Measurements from ENCODE around the gene PILRB.

DNA sequence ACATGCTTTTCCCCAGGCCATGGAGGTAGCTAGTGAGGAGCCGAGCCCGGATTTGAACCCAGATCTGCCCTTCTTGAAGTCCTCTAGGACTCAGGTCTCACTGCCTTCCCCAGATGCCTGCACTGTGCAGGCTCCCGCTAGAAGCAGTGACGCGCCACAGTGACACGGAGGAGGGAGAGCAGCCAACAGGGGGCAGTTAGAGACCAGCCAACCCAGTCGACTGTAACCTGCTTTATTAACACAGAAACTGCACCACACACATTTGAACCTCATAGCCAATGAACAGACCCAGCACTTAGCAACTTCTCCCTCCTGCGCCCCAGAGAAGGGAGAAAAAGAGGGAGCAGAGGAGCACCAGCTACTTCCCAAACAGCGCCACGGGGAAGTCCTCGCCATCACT lies 42.7 kb downstream of the PILRB start:
- TF ChIP-seq, protein P1, sequence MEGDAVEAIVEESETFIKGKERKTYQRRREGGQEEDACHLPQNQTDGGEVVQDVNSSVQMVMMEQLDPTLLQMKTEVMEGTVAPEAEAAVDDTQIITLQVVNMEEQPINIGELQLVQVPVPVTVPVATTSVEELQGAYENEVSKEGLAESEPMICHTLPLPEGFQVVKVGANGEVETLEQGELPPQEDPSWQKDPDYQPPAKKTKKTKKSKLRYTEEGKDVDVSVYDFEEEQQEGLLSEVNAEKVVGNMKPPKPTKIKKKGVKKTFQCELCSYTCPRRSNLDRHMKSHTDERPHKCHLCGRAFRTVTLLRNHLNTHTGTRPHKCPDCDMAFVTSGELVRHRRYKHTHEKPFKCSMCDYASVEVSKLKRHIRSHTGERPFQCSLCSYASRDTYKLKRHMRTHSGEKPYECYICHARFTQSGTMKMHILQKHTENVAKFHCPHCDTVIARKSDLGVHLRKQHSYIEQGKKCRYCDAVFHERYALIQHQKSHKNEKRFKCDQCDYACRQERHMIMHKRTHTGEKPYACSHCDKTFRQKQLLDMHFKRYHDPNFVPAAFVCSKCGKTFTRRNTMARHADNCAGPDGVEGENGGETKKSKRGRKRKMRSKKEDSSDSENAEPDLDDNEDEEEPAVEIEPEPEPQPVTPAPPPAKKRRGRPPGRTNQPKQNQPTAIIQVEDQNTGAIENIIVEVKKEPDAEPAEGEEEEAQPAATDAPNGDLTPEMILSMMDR (IDR thresholded peaks at IDR 0.05) = peak; percentile 40; the same call in 1 of the 2 replicates
- TF ChIP-seq POLR2AphosphoS5 (IDR thresholded peaks at IDR 0.05; ENCODE audit: low read depth, low read length) (no peak), REST (IDR thresholded peaks at IDR 0.05; ENCODE audit: insufficient read depth in 1 of 2, low read depth in 2 of 2, low read length in 1 of 2) (no peak), TCF7L2 (IDR thresholded peaks at IDR 0.05; ENCODE audit: low read depth, low read length) (no peak), SIN3A (IDR thresholded peaks at IDR 0.05; ENCODE audit: borderline replicate concordance, insufficient read depth, low read depth, low read length) (no peak)
